GM23248 (cell line): Measurements from ENCODE around the gene RNF166. TPM values are rescaled to one million over a fixed set of nuclear protein-coding genes. Genes with fewer than 3 reads are reported as not detected.

Source experiments
- DNase-seq: peaks from one replicate; pipeline ENCODE4 v3.0.0-alpha.2; 2015
- H2AFZ ChIP-seq: fragments of 200-600 bp; sonication (generic); 2 replicates; pipeline ENCODE4 v1.6.1; 2016; ENCODE audit warnings: antibody characterized with exemption
- H3F3A ChIP-seq: fragments of 200-600 bp; sonication (generic); 2 replicates; pipeline ENCODE4 v1.6.1; 2016; ENCODE audit warnings: mild to moderate bottlenecking, antibody characterized with exemption, mixed run types; ENCODE audit not compliant: insufficient read depth
- H3K27ac ChIP-seq: fragments of 200-600 bp; sonication (generic); 2 replicates; pipeline ENCODE4 v1.5.1; 2016; ENCODE audit warnings: mild to moderate bottlenecking
- H3K27me3 ChIP-seq: fragments of 200-600 bp; sonication (generic); replicated peaks from 2 replicates; pipeline ENCODE4 v1.6.1; 2016; ENCODE audit warnings: mild to moderate bottlenecking; ENCODE audit not compliant: insufficient read depth
- H3K36me3 ChIP-seq: fragments of 200-600 bp; sonication (generic); 2 replicates; pipeline ENCODE4 v1.6.1; 2016; ENCODE audit warnings: low read depth, mild to moderate bottlenecking
- H3K4me1 ChIP-seq: fragments of 200-600 bp; sonication (generic); 2 replicates; pipeline ENCODE4 v1.6.1; 2016; ENCODE audit warnings: mild to moderate bottlenecking; ENCODE audit not compliant: insufficient read depth
- H3K4me2 ChIP-seq: fragments of 200-600 bp; sonication (generic); one replicate; pipeline ENCODE4 v1.6.1; 2016; ENCODE audit warnings: mild to moderate bottlenecking; ENCODE audit not compliant: unreplicated experiment
- H3K4me3 ChIP-seq: fragments of 200-600 bp; sonication (generic); 2 replicates; pipeline ENCODE4 v1.5.1; 2016; ENCODE audit warnings: mild to moderate bottlenecking
- H3K79me2 ChIP-seq: fragments of 200-600 bp; sonication (generic); 2 replicates; pipeline ENCODE4 v1.6.1; 2016; ENCODE audit warnings: mild to moderate bottlenecking; ENCODE audit not compliant: insufficient read depth
- H3K9ac ChIP-seq: fragments of 200-600 bp; sonication (generic); 2 replicates; pipeline ENCODE4 v1.6.1; 2016; ENCODE audit warnings: mild to moderate bottlenecking
- H3K9me2 ChIP-seq: fragments of 200-600 bp; sonication (generic); 2 replicates; pipeline ENCODE4 v1.6.1; 2016; ENCODE audit warnings: mixed run types, mild to moderate bottlenecking, moderate library complexity; ENCODE audit not compliant: insufficient read depth
- H3K9me3 ChIP-seq: fragments of 200-600 bp; sonication (generic); one replicate; pipeline ENCODE4 v1.6.1; 2017; ENCODE audit warnings: low read depth
- H4K20me1 ChIP-seq: fragments of 200-600 bp; sonication (generic); 2 replicates; pipeline ENCODE4 v1.6.0; 2016; ENCODE audit not compliant: insufficient read depth
- EZH2 ChIP-seq: fragments of 200-600 bp; sonication (generic); IDR thresholded peaks from 2 replicates; pipeline ENCODE4 v1.6.1; 2018; ENCODE audit warnings: antibody characterized with exemption, mild to moderate bottlenecking; ENCODE audit not compliant: insufficient read depth, poor library complexity, severe bottlenecking
- EZH2phosphoT487 ChIP-seq: fragments of 200-600 bp; sonication (generic); IDR thresholded peaks from 2 replicates; pipeline ENCODE4 v1.6.1; 2018; ENCODE audit warnings: antibody characterized with exemption, moderate library complexity, mild to moderate bottlenecking, low read depth; ENCODE audit not compliant: insufficient read depth
- WGBS, 2 experiments: methylation state at CpG; one replicate each; pipeline ENCODE4 v1.1.6; 2015 to 2017; ENCODE audit warnings: low lambda C conversion rate in 2 of 2, low coverage in 1 of 2; ENCODE audit errors: missing lambda C conversion rate in 2 of 2; 5-methylcytosine and 5-hydroxymethylcytosine counted together
- in situ Hi-C: fragments of 300-500 bp; cut with MboI; formaldehyde crosslinking; loops from 2 replicates; pipeline ENCODE4 v1.15.0; 2020
- polyA plus RNA-seq: library from polyadenylated mRNA; unstranded; fragments of >200 nt; fragmentation: Nextera tagmentation; extraction: Ambion mirVana; gene quantifications from 2 replicates; pipeline ENCODE4 v1.2.1, GENCODE V29; 2016
- total RNA-seq: library from RNA; depleted of rRNA; stranded (reverse); fragments of >200 nt; shearing (Covaris generic); gene quantifications from 2 replicates; pipeline ENCODE4 v1.2.3, GENCODE V29; 2014

The RNF166 gene
- total and polyA plus RNA-seq, 2 experiments from 2014 or later = 8.9 to 14.6 TPM

GRCh38 chr16:88686062-88686438, 20.2 kb downstream of the RNF166 start:
- peak overlapping the region; percentile 59 for H3K4me3 ChIP-seq
- WGBS, 2 experiments = 2% methylated on average over 12 to 22 of the region's 25 CpGs

GRCh38 chr16:88685156-88686061, 20.8 kb downstream of the RNF166 start:
- peak overlapping the region; percentile 42 for H2AFZ ChIP-seq
- no peaks in the 10 kb centered on the region for H3K9me3 ChIP-seq
- H3K27ac ChIP-seq = no peak overlapping the region
- TF ChIP-seq EZH2phosphoT487 (no peak), EZH2 (no peak)
- DNase-seq = peak; percentile 86
- 3 to 6% methylated on average over 30 to 33 of the region's 33 CpGs for WGBS, 2 experiments
- H3K9me2 ChIP-seq = no peaks in the 10 kb centered on the region
- no peaks in the 10 kb centered on the region for H3K79me2 ChIP-seq
- no peaks in the 10 kb centered on the region for H3F3A ChIP-seq
- H3K36me3 ChIP-seq = no peaks in the 10 kb centered on the region
- no peaks in the 10 kb centered on the region for H4K20me1 ChIP-seq
- no peak overlapping the region for H3K9ac ChIP-seq
- in situ Hi-C loops = no loop called here
- H3K4me1 ChIP-seq = no peaks in the 10 kb centered on the region
- peak overlapping the region; percentile 49 for H3K4me2 ChIP-seq
- H3K27me3 ChIP-seq = peaks cover 18% of the 10 kb centered on the region
- peak overlapping the region; percentile 59 for H3K4me3 ChIP-seq

More at GRCh38 chr16:88686062-88686438, 20.2 kb downstream of the RNF166 start:
- H3F3A ChIP-seq = no peaks in the 10 kb centered on the region
- H3K4me1 ChIP-seq = no peaks in the 10 kb centered on the region
- DNase-seq = peak; percentile 37
- H3K79me2 ChIP-seq = no peaks in the 10 kb centered on the region
- no peaks in the 10 kb centered on the region for H4K20me1 ChIP-seq
- H3K9ac ChIP-seq = no peak overlapping the region
- peak overlapping the region; percentile 49 for H3K4me2 ChIP-seq
- H2AFZ ChIP-seq = peak overlapping the region; percentile 42
- no peaks in the 10 kb centered on the region for H3K9me3 ChIP-seq
- no peak overlapping the region for H3K27ac ChIP-seq
- H3K9me2 ChIP-seq = no peaks in the 10 kb centered on the region
- H3K27me3 ChIP-seq = peaks cover 18% of the 10 kb centered on the region
- no peak for TF ChIP-seq EZH2
- no peak for TF ChIP-seq EZH2phosphoT487
- no peaks in the 10 kb centered on the region for H3K36me3 ChIP-seq
- in situ Hi-C loops = no loop called here

- no peak overlapping the region for H3K4me3 ChIP-seq
- H3K79me2 ChIP-seq = no peaks in the 10 kb centered on the region
- H3K9ac ChIP-seq = no peak overlapping the region
- no peaks in the 10 kb centered on the region for H3K4me1 ChIP-seq
- H3K36me3 ChIP-seq = no peaks in the 10 kb centered on the region
- H3K27me3 ChIP-seq = peaks cover 18% of the 10 kb centered on the region
- H3K27ac ChIP-seq = no peak overlapping the region
- no peaks in the 10 kb centered on the region for H4K20me1 ChIP-seq
- H2AFZ ChIP-seq = no peak overlapping the region
- DNase-seq = no peak
- no peaks in the 10 kb centered on the region for H3K9me2 ChIP-seq
- in situ Hi-C loops = no loop called here
- H3K9me3 ChIP-seq = no peaks in the 10 kb centered on the region
- no peak for TF ChIP-seq EZH2phosphoT487
- no peak for TF ChIP-seq EZH2
- 56% methylated on average over 15 of the region's 15 CpGs for WGBS, 2 experiments
- H3F3A ChIP-seq = no peaks in the 10 kb centered on the region
- peak overlapping the region; percentile 8 for H3K4me2 ChIP-seq
Observed at GRCh38 chr16:88684569-88685155, 21.5 kb downstream of the RNF166 start.

DNA sequence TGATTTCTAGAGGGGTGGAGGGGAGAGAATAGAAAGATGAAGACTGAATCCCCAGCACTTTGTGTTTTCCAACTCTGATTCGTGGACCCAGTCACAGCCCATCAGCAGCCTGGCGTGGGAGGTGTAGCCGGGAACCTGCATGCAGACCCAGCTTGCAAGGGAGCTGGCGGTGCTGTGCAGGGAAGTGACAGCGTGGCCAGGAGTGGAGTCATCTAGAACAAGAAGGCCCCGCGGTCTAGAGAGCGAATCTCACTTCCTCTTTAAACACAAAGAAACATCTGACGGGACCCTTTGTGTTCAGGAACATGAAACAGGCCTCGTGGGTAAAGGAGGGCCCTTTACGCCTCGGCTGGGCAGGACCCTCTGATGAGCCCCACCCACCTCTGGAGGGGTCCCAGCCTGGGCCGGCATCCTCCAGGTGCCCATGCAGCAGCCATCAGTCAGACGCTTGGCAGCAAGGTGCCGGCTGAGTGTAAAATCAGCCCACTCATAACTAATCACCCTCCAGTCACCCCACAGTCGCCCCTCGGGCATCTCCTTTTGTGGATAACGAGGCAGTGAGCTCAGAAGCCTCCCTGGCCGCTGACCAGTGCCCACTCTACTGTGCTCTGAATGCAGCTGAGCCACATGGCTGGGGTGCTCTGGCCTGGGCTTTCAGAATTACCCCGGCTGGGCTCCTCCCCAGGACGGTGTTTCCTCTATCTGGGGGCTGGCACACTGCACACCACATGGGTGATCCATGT, 24.3 kb downstream of the RNF166 start:
- TF ChIP-seq EZH2 (no peak), EZH2phosphoT487 (no peak)
- Histone ChIP-seq H3K79me2 (no peaks in the 10 kb centered on the region), H3K36me3 (no peaks in the 10 kb centered on the region), H3K4me2 (no peak overlapping the region), H3K4me1 (no peaks in the 10 kb centered on the region), H3K9me3 (no peaks in the 10 kb centered on the region), H3K27me3 (0 out of 2 replicates have a peak, but pooled peaks cover 8% of the 10 kb centered on the region), H3K9ac (no peak overlapping the region), H3K27ac (no peak overlapping the region), H3K9me2 (no peaks in the 10 kb centered on the region), H3F3A (no peaks in the 10 kb centered on the region), H2AFZ (no peak overlapping the region), H3K4me3 (no peak overlapping the region), H4K20me1 (no peaks in the 10 kb centered on the region)
- in situ Hi-C loops = no loop called here
- WGBS, 2 experiments = 15 to 16% methylated on average over 20 to 21 of the region's 21 CpGs
- peak; percentile 57 for DNase-seq
